ENCODE data around the gene ZBTB20.
A peak's percentile ranks its signal among the peaks of the same experiment; 100 is the strongest.

DNA sequence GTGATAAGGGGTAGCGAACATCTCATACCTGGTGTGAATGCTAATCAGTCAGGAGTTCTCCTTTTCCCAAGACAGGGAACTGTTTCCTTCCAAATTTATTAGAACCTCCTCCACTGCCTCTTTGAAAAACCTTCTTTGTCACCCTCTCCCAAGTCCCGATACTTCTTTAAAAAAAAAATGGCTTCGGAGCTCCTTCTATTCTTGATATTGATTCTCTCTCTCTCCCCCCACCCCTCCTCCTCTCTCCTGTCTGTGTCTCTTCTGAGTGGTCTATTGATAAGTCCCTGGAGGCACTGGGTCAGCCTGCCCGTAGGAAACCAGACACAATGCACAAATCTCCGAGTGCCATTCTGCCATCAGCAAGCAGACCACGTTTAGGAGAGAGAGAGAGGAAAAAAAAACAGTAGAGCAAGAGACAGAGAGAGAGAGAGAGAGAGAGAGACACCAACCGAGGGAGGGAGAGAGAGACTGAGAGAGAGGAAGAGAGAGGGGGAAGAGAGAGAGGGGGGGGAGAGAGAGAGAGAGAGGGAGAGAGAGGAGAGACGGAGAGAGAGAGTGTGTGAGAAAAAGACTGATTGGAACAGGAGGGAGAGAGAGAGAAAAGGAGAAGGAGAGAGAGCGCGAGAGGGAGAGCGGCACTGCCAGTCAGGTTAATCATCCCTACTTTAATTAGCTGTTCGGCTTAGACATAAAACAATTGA, 692.4 kb downstream of the ZBTB20 start:
- TF ChIP-seq, protein P1, sequence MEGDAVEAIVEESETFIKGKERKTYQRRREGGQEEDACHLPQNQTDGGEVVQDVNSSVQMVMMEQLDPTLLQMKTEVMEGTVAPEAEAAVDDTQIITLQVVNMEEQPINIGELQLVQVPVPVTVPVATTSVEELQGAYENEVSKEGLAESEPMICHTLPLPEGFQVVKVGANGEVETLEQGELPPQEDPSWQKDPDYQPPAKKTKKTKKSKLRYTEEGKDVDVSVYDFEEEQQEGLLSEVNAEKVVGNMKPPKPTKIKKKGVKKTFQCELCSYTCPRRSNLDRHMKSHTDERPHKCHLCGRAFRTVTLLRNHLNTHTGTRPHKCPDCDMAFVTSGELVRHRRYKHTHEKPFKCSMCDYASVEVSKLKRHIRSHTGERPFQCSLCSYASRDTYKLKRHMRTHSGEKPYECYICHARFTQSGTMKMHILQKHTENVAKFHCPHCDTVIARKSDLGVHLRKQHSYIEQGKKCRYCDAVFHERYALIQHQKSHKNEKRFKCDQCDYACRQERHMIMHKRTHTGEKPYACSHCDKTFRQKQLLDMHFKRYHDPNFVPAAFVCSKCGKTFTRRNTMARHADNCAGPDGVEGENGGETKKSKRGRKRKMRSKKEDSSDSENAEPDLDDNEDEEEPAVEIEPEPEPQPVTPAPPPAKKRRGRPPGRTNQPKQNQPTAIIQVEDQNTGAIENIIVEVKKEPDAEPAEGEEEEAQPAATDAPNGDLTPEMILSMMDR (IDR thresholded peaks at IDR 0.05; ENCODE audit: poor library complexity, severe bottlenecking) = no peak
- TF ChIP-seq EP300 (conservative IDR thresholded peaks at IDR 0.05; ENCODE audit: poor library complexity, severe bottlenecking) = peak; percentile 68
- TF ChIP-seq EZH2 (IDR thresholded peaks at IDR 0.05; ENCODE audit: borderline replicate concordance, insufficient read depth, low read length, poor library complexity, severe bottlenecking) = no peak
- peak; percentile 57 for TF ChIP-seq MXI1 (conservative IDR thresholded peaks at IDR 0.05; ENCODE audit: poor library complexity, severe bottlenecking)
- TF ChIP-seq SMC3 (conservative IDR thresholded peaks at IDR 0.05; ENCODE audit: poor library complexity) = no peak
- TF ChIP-seq TAF1 (IDR thresholded peaks at IDR 0.05; ENCODE audit: low read depth) = peak; percentile 55
- peak; percentile 56 for TF ChIP-seq POLR2AphosphoS5 (IDR thresholded peaks at IDR 0.05)
- TF ChIP-seq, protein P2, sequence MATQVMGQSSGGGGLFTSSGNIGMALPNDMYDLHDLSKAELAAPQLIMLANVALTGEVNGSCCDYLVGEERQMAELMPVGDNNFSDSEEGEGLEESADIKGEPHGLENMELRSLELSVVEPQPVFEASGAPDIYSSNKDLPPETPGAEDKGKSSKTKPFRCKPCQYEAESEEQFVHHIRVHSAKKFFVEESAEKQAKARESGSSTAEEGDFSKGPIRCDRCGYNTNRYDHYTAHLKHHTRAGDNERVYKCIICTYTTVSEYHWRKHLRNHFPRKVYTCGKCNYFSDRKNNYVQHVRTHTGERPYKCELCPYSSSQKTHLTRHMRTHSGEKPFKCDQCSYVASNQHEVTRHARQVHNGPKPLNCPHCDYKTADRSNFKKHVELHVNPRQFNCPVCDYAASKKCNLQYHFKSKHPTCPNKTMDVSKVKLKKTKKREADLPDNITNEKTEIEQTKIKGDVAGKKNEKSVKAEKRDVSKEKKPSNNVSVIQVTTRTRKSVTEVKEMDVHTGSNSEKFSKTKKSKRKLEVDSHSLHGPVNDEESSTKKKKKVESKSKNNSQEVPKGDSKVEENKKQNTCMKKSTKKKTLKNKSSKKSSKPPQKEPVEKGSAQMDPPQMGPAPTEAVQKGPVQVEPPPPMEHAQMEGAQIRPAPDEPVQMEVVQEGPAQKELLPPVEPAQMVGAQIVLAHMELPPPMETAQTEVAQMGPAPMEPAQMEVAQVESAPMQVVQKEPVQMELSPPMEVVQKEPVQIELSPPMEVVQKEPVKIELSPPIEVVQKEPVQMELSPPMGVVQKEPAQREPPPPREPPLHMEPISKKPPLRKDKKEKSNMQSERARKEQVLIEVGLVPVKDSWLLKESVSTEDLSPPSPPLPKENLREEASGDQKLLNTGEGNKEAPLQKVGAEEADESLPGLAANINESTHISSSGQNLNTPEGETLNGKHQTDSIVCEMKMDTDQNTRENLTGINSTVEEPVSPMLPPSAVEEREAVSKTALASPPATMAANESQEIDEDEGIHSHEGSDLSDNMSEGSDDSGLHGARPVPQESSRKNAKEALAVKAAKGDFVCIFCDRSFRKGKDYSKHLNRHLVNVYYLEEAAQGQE (IDR thresholded peaks at IDR 0.05; ENCODE audit: borderline replicate concordance) = no peak

All from neural cell (in vitro differentiated cells).